Ectodermal cell (in vitro differentiated cells): ENCODE data around the gene IL12B.
"Not testable (repeated sequence)": the region's sequence is repeated elsewhere in the genome, so short reads cannot be mapped to it uniquely, and the experiment has no call there.

Experiments used
- H3K27ac ChIP-seq: 2 replicates; pipeline ENCODE4 v1.7.0; 2013; ENCODE audit warnings: mild to moderate bottlenecking, low read depth, low read length; ENCODE audit not compliant: insufficient read depth, poor library complexity, severe bottlenecking
- H3K27me3 ChIP-seq: 2 replicates; pipeline ENCODE4 v1.7.0; 2013; ENCODE audit warnings: mild to moderate bottlenecking, low read length; ENCODE audit not compliant: insufficient read depth, control insufficient read depth, poor library complexity, severe bottlenecking
- H3K36me3 ChIP-seq: one replicate; pipeline ENCODE4 v1.7.0; 2013; ENCODE audit warnings: low read length; ENCODE audit not compliant: control insufficient read depth, insufficient read depth
- H3K4me1 ChIP-seq: one replicate; pipeline ENCODE4 v1.7.0; 2013; ENCODE audit warnings: low read length; ENCODE audit not compliant: control insufficient read depth, insufficient read depth
- H3K4me3 ChIP-seq: 2 replicates; pipeline ENCODE4 v1.7.0; 2013; ENCODE audit warnings: low read depth, low read length, control low read depth; ENCODE audit not compliant: insufficient read depth
- H3K9me3 ChIP-seq: 2 replicates; pipeline ENCODE4 v1.7.0; 2013; ENCODE audit warnings: mild to moderate bottlenecking, low read length, moderate library complexity; ENCODE audit not compliant: control insufficient read depth
- WGBS, 2 experiments: methylation state at CpG; one replicate each; pipeline ENCODE4 v1.1.7; 2013; ENCODE audit warnings: missing lambda C conversion rate in 2 of 2; 5-methylcytosine and 5-hydroxymethylcytosine counted together

IL12B gene

GRCh38 chr5:159317849-159318248, 12.4 kb downstream of the IL12B start:
- H3K4me3 ChIP-seq = no peak overlapping the region
- 62 to 80% methylated on average over 1 to 2 of the region's 2 CpGs for WGBS, 2 experiments
- no peaks in the 10 kb centered on the region for H3K36me3 ChIP-seq
- no peaks in the 10 kb centered on the region for H3K4me1 ChIP-seq
- no peaks in the 10 kb centered on the region for H3K27me3 ChIP-seq
- H3K27ac ChIP-seq = no peak overlapping the region
- H3K9me3 ChIP-seq = no peaks in the 10 kb centered on the region

DNA sequence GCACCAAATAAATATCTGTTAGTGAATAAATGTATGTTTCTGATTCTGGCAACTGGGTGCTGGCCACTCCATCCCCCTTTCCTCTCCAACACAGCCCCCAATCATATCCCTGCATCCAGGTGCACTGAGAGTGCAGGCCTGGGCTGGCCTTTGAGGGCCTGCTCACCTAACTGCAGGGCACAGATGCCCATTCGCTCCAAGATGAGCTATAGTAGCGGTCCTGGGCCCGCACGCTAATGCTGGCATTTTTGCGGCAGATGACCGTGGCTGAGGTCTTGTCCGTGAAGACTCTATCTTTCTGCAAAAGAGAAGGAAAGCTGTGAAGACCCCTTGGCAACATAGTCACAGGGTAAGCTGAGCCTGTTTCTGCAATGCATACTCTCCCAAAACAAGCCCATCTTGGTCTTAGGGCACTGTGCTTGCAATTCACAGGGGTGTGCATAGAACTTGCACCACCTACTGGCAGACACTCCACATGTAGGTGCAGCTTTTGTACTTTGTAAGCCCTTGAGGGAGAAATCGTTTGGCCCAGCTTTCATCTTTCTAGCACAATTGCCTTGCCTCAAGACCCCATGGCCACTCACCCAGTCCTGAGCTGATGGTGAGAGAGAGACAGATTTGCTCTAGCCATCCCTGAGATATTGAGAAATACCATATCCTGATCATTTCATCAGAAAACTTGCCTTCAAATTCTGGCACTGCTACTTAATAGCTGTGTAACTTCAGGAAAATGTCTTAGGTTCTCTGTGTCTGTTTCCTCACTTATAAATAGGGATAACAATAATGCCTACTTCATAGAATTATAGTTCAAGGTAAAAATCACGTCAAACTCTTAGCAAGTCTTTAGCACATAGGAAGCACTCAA, 13.5 kb downstream of the IL12B start:
- 86 to 89% methylated on average over 8 to 9 of the region's 9 CpGs for WGBS, 2 experiments
- no peak overlapping the region for H3K27ac ChIP-seq
- peaks cover 4% of the 10 kb centered on the region for H3K27me3 ChIP-seq
- H3K4me3 ChIP-seq = no peak overlapping the region
- no peaks in the 10 kb centered on the region for H3K9me3 ChIP-seq
- H3K4me1 ChIP-seq = no peaks in the 10 kb centered on the region
- H3K36me3 ChIP-seq = no peaks in the 10 kb centered on the region

DNA sequence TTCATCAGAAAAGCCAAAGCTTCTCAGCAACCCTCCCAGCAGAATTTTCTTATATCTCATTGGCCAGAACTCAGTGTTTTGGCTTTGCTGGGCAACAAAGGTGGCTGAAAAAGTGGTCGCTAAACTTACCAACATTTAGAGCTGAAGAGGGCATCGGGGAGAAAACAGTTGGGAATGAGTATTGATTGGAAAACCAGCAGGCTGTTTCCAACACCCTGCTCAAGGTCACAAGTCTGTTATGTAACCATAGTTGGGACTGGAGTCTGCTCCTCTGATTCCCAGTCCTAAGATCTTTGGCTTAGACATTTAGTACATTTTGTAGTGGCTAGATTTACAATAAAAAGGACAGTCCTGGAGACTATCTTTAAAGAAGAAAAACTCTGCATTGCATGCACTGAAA, 17.1 kb downstream of the IL12B start:
- H3K9me3 ChIP-seq = no peaks in the 10 kb centered on the region
- H3K4me3 ChIP-seq = no peak overlapping the region
- peaks cover 8% of the 10 kb centered on the region for H3K4me1 ChIP-seq
- 91 to 98% methylated on average over 2 of the region's 2 CpGs for WGBS, 2 experiments
- H3K36me3 ChIP-seq = no peaks in the 10 kb centered on the region
- H3K27me3 ChIP-seq = peaks cover 39% of the 10 kb centered on the region
- no peak overlapping the region for H3K27ac ChIP-seq

GRCh38 chr5:159311063-159311462, 19.2 kb downstream of the IL12B start:
- H3K9me3 ChIP-seq = no peaks in the 10 kb centered on the region
- peaks cover 8% of the 10 kb centered on the region for H3K4me1 ChIP-seq
- no peak overlapping the region for H3K4me3 ChIP-seq
- no peaks in the 10 kb centered on the region for H3K36me3 ChIP-seq
- no peak overlapping the region for H3K27ac ChIP-seq
- H3K27me3 ChIP-seq = peaks cover 42% of the 10 kb centered on the region
- 73 to 77% methylated on average over 6 of the region's 7 CpGs for WGBS, 2 experiments

GRCh38 chr5:159310511-159310910, 19.8 kb downstream of the IL12B start:
- Histone ChIP-seq H3K27me3 (peaks cover 42% of the 10 kb centered on the region), H3K4me3 (peak overlapping the region; percentile 11), H3K36me3 (no peaks in the 10 kb centered on the region), H3K27ac (no peak overlapping the region), H3K9me3 (no peaks in the 10 kb centered on the region), H3K4me1 (peaks cover 8% of the 10 kb centered on the region)
- WGBS, 2 experiments = 5 to 6% methylated on average over 26 of the region's 26 CpGs

GRCh38 chr5:159309689-159310433, 20.4 kb downstream of the IL12B start:
- no peak overlapping the region for H3K27ac ChIP-seq
- no peaks in the 10 kb centered on the region for H3K36me3 ChIP-seq
- peaks cover 42% of the 10 kb centered on the region for H3K27me3 ChIP-seq
- no peak overlapping the region for H3K4me3 ChIP-seq
- H3K4me1 ChIP-seq = peaks cover 8% of the 10 kb centered on the region
- WGBS, 2 experiments = 86 to 87% methylated on average over 8 of the region's 8 CpGs
- H3K9me3 ChIP-seq = no peaks in the 10 kb centered on the region

DNA sequence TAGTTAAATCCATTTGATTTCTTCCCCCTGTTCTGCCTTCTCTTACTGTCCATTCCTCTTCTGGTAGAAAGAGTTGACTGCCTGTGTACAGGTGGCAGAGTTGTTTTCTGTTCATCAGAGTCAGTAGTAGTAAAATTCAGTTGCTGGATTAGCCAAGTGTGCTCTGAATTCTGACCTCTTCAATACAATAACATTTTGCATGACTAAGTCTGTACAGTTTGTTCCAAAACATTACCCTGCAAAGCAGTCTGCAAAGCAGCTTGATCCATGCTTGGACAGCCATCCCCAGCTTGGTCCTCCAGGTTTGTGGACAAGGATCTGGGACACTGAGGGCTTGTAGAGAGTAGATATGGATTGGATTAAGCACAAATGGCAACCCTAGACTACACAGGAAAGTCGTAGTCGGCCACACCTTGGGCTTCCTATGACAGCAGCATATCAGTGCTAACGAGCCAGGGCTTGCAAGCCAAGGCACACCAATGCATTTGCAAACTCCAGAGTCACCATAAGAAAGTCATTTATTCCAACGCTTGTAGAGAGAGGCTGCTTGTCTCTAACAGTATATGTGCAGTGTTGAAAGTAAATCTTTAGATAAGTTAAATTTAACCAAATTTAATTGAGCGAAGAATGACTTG, 25.2 kb downstream of the IL12B start:
- 89 to 93% methylated on average over 4 to 5 of the region's 5 CpGs for WGBS, 2 experiments

GRCh38 chr5:159303286-159303685, 27.0 kb downstream of the IL12B start:
- WGBS, 2 experiments = 93 to 94% methylated on average over 4 of the region's 4 CpGs
- H3K36me3 ChIP-seq = no peaks in the 10 kb centered on the region
- H3K27me3 ChIP-seq = peaks cover 4% of the 10 kb centered on the region
- no peaks in the 10 kb centered on the region for H3K4me1 ChIP-seq
- H3K27ac ChIP-seq = no peak overlapping the region
- H3K9me3 ChIP-seq = no peaks in the 10 kb centered on the region
- no peak overlapping the region for H3K4me3 ChIP-seq

More for the DNA sequence above, 25.2 kb downstream of the IL12B start:
- H3K4me3 ChIP-seq = no peak overlapping the region
- no peaks in the 10 kb centered on the region for H3K4me1 ChIP-seq
- no peaks in the 10 kb centered on the region for H3K36me3 ChIP-seq
- peaks cover 22% of the 10 kb centered on the region for H3K27me3 ChIP-seq
- no peaks in the 10 kb centered on the region for H3K9me3 ChIP-seq
- no peak overlapping the region for H3K27ac ChIP-seq

- not testable (repeated sequence) for H3K27ac ChIP-seq, H3K4me3 ChIP-seq, H3K36me3 ChIP-seq, H3K27me3 ChIP-seq, H3K4me1 ChIP-seq, H3K9me3 ChIP-seq
- WGBS, 2 experiments = 88 to 91% methylated on average over 12 to 13 of the region's 13 CpGs
Observed at GRCh38 chr5:159301929-159302860, 28.1 kb downstream of the IL12B start.
